Cardiac muscle cell (in vitro differentiated cells and primary cell): ENCODE results near the gene PARD3. TPM values are rescaled to one million over a fixed set of nuclear protein-coding genes. Genes with fewer than 3 reads are reported as not detected.

Experiments
- DNase-seq, 2 donors: peaks; one replicate each; pipeline versions ENCODE4 v3.0.0 to v3.0.0-alpha.2; 2010 to 2017; ENCODE audit warnings: low read depth in 1 of 2, low spot score in 1 of 2
- H3K27ac ChIP-seq: fragments of 200-600 bp; sonication (generic); 2 replicates; pipeline ENCODE4 v1.5.1; 2016
- H3K27me3 ChIP-seq: fragments of 200-600 bp; sonication (generic); 2 replicates; pipeline ENCODE4 v1.6.0; 2016; ENCODE audit warnings: control low read depth
- H3K36me3 ChIP-seq: fragments of 200-600 bp; sonication (generic); 2 replicates; pipeline ENCODE4 v1.5.1; 2016; ENCODE audit warnings: control low read depth
- H3K4me1 ChIP-seq: fragments of 200-600 bp; sonication (generic); 2 replicates; pipeline ENCODE4 v1.8.1; 2017; ENCODE audit warnings: low read depth, mild to moderate bottlenecking, mixed run types
- H3K4me3 ChIP-seq: fragments of 200-600 bp; sonication (generic); 2 replicates; pipeline ENCODE4 v1.5.1; 2016; ENCODE audit warnings: mild to moderate bottlenecking
- H3K9me3 ChIP-seq: fragments of 200-600 bp; sonication (generic); 2 replicates; pipeline ENCODE4 v1.5.1; 2017; ENCODE audit warnings: low read depth, mild to moderate bottlenecking, control low read depth
- CTCF ChIP-seq: IDR thresholded peaks from 2 replicates; pipeline ENCODE4 v1.5.1; 2012; ENCODE audit warnings: low read depth, mild to moderate bottlenecking, low read length
- polyA plus RNA-seq: library from polyadenylated mRNA; unstranded; fragments of >200 nt; fragmentation: Nextera tagmentation; extraction: Ambion mirVana; gene quantifications from 2 replicates; pipeline ENCODE4 v1.2.1, GENCODE V29; 2016
- total RNA-seq: library from RNA; depleted of rRNA; stranded (reverse); fragments of >200 nt; gene quantifications from 2 replicates; pipeline ENCODE4 v1.2.3, GENCODE V29; 2016

Gene PARD3
- total and polyA plus RNA-seq, 2 experiments from 2014 or later, result 36.5 to 64.8 TPM

- no peaks in the 10 kb centered on the region for H3K27me3 ChIP-seq
- no peaks in the 10 kb centered on the region for H3K4me1 ChIP-seq
- H3K27ac ChIP-seq, result no peak overlapping the region
- no peaks in the 10 kb centered on the region for H3K36me3 ChIP-seq
- DNase-seq, result no peak
- H3K9me3 ChIP-seq, result no peaks in the 10 kb centered on the region
- no peak for TF ChIP-seq CTCF
- no peak overlapping the region for H3K4me3 ChIP-seq
These were observed 247.3 kb downstream of the PARD3 start for GRCh38 chr10:34567659-34568253.

GRCh38 chr10:34565934-34566333 is 249.2 kb downstream of the PARD3 start:
- Histone ChIP-seq H3K4me3 (no peak overlapping the region), H3K36me3 (no peaks in the 10 kb centered on the region), H3K4me1 (no peaks in the 10 kb centered on the region), H3K27ac (no peak overlapping the region), H3K27me3 (no peaks in the 10 kb centered on the region), H3K9me3 (no peaks in the 10 kb centered on the region)
- peak in 1 of 2 donors; percentile 37 for DNase-seq
- no peak for TF ChIP-seq CTCF

GRCh38 chr10:34558093-34558583 is 257.0 kb downstream of the PARD3 start:
- Histone ChIP-seq H3K4me1 (no peaks in the 10 kb centered on the region), H3K27ac (no peak overlapping the region), H3K4me3 (no peak overlapping the region), H3K27me3 (no peaks in the 10 kb centered on the region), H3K36me3 (no peaks in the 10 kb centered on the region), H3K9me3 (no peaks in the 10 kb centered on the region)
- no peak for DNase-seq
- TF ChIP-seq CTCF, result no peak

- no peak overlapping the region for H3K4me3 ChIP-seq
- H3K27me3 ChIP-seq, result no peaks in the 10 kb centered on the region
- no peaks in the 10 kb centered on the region for H3K4me1 ChIP-seq
- TF ChIP-seq CTCF, result no peak
- DNase-seq, result no peak
- no peak overlapping the region for H3K27ac ChIP-seq
- H3K9me3 ChIP-seq, result no peaks in the 10 kb centered on the region
- no peaks in the 10 kb centered on the region for H3K36me3 ChIP-seq
These were observed 257.9 kb downstream of the PARD3 start for GRCh38 chr10:34557173-34557572.

GRCh38 chr10:34555653-34556052 is 259.4 kb downstream of the PARD3 start:
- Histone ChIP-seq H3K36me3 (no peaks in the 10 kb centered on the region), H3K27me3 (no peaks in the 10 kb centered on the region), H3K4me1 (no peaks in the 10 kb centered on the region), H3K9me3 (no peaks in the 10 kb centered on the region), H3K27ac (no peak overlapping the region), H3K4me3 (no peak overlapping the region)
- no peak for TF ChIP-seq CTCF
- no peak for DNase-seq
